Measurements from ENCODE around the gene PLEKHG2.
A peak's percentile ranks its signal among the peaks of the same experiment; 100 is the strongest.
"Not testable (repeated sequence)": the region's sequence is repeated elsewhere in the genome, so short reads cannot be mapped to it uniquely, and the experiment has no call there.

The PLEKHG2 gene

DNA sequence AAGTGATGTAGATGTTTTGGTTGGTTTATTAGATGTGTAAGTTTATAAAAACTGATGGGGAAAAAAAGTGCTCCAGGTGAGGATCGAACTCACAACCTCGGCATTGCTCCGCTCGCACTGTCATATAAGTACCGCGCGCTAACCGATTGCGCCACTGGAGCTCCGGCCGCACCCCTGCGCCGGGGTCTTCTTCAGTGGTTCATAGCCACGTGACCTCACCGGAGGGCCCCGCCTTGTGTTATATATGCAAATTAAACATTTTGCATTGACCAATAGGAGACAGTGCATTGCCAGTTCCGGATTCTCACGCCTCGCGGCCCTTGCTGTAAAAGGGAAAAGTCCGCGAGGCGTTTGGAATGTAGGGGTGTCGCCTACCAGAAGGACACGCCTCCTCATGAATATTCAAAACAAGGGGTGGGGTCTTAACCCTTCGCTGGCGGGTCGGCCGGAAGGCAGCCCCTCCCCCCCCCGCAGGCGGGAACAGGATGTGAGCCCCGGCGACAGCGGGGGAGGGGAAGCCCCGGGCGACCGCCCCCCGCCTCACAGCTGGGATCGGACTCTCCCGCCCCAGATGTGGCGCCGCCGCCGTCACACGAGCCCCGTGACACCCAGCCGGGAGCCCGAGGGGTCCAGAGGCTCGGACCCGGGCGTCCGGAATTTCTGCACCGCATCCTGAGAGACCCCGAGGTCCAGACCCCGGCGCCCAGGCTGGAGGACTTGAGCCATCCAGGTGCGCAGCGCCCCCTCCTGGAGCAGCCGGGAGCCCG, at the start of gene PLEKHG2:
TSS of gene PLEKHG2 (plus strand) at position 570 of the 767 bp plus-strand sequence. CDS start 1,418 bp downstream, outside the sequence.
- peak; percentile 100 for DNase-seq

- DNase-seq = peak; percentile 63
Measured at GRCh38 chr19:39362682-39363657, 49.5 kb upstream of the PLEKHG2 start.

DNA sequence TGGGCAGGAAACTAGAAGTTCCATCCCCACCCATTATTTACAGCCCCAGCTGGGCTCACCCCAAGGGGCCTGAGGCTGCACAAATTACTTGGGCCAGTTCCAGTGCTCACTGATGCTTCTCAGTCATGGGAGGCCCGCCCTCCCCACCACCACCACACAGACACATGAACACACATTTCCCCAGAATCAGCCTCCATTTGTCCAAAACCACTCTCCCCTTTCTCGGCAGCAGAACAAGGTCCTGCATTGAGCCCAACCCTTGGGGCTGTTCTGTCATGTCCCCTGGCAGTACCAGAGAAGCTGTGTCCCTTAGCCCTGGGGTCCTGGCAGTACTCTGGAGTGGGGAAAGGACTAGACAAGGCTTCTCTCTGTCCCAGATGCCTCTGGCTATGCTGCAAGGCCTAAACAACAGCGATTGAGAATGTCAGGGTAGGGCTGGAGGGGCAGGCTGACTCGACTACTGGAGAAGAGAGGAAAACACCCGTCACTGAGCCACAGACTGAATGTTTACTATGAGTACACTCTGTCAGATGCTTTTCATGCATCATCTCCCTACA, 48.5 kb upstream of the PLEKHG2 start:
- DNase-seq = no peak

GRCh38 chr19:39365531-39365930, 46.9 kb upstream of the PLEKHG2 start:
- no peak for DNase-seq

DNA sequence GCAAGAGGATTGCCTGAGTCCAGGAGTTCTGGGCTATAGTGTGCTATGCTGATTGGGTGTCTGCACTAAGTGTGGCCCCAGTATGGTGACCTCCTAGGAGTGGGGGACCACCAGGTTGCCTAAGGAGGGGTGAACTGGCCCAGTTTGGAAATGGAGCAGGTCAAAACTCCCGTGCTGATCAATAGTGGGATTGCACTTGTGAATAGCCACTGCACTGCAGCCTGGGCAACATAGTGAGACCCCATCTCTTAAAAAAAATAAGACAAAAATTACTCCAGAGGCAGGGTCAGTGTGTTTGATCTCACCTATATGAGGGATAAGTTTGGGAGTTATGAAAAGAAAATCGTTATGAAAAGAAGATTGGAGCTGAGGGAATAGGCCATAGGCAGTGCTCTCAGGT, 43.3 kb upstream of the PLEKHG2 start:
- DNase-seq = no peak

DNA sequence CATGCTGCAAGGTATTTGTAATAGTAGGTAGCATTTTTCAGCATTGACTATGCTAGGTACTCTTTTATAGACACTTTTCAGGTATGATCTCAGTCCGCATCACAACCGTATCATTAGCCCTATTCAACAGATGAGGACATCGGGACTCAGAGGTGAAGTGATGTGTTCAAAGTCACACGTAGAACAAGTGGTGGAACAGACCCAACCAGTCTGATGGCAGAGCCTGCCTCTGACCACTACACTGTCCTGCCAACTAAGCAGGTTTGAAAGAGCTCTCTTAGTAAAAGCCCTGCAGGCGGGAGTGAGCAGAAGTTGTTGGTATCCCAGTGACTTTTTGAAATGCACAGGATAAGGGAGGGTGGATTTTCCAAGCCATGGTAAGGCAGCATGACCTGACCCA, 41.7 kb upstream of the PLEKHG2 start:
- DNase-seq = no peak

DNA sequence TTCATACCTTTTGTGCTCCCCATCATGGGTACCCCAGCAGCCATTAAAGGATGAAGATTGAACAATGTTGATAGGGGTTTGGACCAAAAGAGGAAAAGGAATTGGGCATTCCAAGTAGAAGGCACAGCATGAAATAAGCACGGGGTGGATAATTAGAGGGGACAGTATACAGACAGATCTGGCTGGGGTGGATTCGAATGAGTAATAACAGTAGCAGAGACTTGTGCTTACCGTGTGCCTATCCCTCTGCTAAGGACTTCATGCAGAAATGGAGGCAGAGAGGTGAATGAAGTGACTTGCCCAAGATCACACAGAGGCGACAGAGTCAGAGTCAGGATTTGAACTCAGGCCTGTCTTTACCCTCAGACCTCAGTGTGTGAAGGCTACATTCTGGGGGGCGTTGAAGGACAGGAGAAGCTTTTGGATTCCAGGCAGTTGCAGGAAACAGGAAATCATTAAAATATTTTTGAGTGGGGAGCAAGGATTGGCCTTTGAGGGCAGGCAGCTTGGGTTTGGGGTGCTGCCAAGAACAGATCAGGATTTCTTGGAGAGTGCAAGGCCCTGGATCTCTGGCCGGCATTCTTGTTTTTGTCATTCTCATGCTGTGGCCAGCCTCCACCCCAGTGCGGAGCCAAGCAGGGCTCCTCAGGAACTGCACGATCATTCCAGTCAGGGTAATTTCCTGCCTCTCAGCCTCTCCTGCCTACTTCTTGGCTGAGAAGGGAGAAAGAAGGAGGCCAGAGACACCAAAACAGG, 40.2 kb upstream of the PLEKHG2 start:
- peak; percentile 93 for DNase-seq

GRCh38 chr19:39372941-39373340, 39.5 kb upstream of the PLEKHG2 start:
- DNase-seq = no peak

GRCh38 chr19:39375929-39376328, 36.5 kb upstream of the PLEKHG2 start:
- no peak for DNase-seq

DNA sequence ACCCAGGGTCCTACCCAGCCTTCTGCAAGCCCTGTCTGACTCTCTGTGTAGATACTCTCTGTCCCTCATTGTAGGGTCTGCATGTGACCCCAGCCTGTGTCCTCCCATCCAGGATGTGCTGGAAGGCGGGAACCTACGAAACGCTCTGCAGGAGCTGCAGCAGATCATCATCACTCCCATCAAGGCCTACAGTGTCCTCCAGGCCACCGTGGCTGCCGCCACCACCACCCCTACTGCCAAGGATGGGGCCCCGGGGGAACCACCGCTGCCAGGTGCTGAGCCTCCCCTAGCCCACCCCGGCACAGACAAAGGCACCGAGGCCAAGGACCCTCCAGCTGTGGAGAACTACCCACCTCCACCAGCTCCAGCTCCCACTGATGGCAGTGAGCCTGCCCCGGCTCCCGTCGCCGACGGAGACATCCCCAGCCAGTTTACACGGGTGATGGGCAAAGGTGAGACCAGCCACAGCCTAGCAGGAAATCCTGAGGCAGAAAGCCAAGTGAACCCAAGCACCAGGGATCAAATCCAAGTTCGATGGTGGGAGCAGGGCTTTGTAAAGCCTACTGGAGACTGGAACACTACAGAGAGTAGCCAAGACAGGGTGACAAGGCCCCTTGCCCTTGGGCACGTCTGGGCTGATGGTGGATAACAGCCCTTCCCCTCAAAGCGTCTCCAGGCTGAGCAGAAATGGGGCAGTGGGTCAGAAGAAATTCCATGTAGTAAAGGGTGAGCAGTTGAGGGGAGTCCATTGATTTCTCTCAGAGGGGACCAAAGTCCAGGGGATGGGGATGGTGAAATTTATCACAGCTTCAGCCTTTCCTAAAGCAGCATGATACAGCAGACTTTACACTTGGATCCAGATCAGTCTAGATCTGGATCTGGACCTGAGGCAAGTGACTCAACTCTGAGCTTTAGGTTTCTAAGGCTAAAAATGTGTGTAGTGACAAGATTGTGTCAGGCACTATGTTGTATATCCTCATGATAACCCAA, 34.8 kb upstream of the PLEKHG2 start:
- no peak for DNase-seq

- DNase-seq = not testable (repeated sequence)
Measured at GRCh38 chr19:39379366-39379765, 33.1 kb upstream of the PLEKHG2 start.

DNA sequence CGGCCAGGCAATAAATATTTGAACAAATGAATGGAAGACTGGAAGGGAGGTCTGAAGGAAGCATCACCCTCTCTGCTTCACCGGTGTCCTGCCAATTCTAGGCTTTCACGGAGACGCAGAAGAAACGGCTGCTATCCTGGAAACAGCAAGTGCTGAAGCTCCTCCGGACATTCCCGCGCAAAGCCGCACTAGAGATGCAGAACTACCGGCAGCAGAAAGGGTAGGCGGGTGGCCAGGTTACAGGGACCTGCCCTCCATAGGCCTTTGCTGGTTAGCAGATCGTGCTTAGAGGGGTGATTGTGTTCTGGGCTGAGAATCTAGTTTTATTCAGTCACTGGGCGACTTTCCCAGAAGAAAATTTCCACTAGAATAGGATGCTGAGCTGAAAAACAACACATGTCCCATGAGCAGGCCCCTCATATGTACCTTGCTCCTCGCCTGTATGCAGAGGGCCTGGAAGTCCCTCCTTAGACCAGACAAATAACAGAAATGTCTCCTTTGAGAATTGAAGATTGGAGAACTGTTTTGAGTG, 32.5 kb upstream of the PLEKHG2 start:
- DNase-seq = no peak

DNA sequence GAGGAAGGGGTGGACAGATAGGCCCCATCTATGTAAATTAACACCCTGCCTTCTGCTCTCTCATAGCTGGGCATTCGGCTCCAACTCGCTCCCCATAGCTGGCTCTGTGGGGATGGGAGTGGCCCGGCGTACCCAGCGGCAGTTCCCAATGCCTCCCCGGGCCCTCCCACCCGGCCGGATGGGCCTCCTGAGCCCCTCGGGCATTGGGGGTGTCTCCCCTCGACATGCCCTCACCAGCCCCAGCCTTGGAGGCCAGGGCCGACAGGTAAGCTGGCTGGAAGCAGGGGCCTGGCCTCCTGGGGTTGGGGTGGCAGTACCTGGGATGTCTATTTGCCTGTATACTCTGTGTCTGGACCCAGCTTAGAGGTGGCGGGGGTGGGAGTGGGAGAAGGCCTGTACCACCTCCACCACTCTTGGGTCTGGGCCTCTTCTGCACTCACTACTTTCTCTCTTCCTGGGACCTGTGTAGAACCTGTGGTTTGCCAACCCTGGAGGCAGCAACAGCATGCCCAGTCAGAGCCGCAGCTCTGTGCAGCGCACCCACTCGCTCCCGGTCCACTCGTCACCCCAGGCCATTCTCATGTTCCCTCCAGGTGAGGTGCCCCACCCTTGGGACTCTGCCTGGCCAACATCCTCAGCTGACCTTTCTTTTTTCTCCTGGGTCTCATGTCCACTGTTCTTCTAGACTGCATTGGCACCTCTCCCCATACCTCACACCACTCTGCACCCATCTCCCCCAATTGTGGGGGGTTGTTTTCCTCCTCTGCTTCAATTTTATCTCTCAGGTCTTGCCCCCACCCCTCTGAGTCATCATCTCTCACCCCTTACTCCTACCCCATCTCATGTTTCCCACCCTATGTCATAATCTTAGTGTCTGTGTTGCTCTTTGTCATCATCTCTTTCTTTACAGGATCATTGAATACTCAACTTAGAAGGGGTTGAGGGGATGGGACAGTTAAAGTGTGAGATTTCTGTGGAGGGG, 31.7 kb upstream of the PLEKHG2 start:
- DNase-seq = no peak

GRCh38 chr19:39381910-39382611, 30.4 kb upstream of the PLEKHG2 start:
- DNase-seq = peak; percentile 35

GRCh38 chr19:39382991-39383828, 29.3 kb upstream of the PLEKHG2 start:
- DNase-seq = no peak

- DNase-seq = no peak
Measured at GRCh38 chr19:39384839-39385568, 27.5 kb upstream of the PLEKHG2 start.

DNA sequence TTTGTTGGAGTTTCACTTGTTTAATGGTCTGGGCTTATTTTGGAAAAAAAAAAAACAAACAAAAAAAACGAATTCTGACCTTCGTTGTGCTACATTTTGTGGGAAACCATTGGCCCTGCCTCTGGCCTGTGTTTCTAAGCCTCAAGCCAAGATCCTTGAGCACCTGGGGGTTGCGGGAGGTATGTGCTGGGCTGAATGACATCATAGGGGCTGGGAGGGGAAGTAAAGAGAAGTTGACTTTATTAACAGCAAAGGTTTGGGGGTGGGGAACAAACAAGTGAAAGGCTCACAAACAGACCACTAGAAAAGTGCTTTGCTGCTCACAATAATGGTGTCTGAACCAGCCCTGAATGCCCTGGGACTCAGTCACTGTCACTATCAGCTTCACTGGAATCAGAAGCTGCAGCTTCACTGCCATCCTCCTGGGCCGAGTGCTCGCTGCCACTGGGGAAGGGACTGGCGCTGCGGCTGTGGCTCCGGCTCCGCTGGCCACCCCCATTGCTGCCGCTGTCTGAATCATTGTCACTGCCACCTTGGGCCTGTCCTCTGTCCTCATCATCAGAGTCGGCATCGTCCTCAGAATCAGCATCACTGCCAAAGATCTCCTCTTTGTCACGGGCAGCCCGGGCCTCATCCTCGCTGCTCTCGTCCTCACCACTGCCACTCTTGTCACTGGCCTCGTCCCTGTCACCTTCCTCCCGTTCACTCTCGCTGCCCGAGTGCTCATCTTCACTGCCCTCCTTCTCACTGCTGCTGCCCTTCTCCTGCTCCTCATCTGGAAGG, 26.6 kb upstream of the PLEKHG2 start:
- DNase-seq = no peak

Data from HCEC 1CT (cell line).